Prostate gland (tissue), 2 donors: ENCODE measurements around the gene KCND1. TPM values are rescaled to one million over a fixed set of nuclear protein-coding genes. Genes with fewer than 3 reads are reported as not detected.

Experiments
- DNase-seq: peaks from one replicate; pipeline ENCODE4 v3.0.0-alpha.2; 2019; ENCODE audit warnings: low spot score
- H3K27ac ChIP-seq, 2 donors: fragments of 200-600 bp; sonication (generic); 2 replicates each; pipeline ENCODE4 v1.5.1; 2017 to 2019
- H3K27me3 ChIP-seq: fragments of 200-600 bp; sonication (generic); replicated peaks from 2 replicates; pipeline ENCODE4 v1.5.1; 2019; ENCODE audit not compliant: insufficient read depth
- H3K36me3 ChIP-seq, 2 donors: fragments of 200-600 bp; sonication (generic); 1 replicate in 1 of 2; 2 replicates in 1 of 2; pipeline versions ENCODE4 v1.5.1 to v1.8.1; 2017 to 2019
- H3K4me1 ChIP-seq: fragments of 200-600 bp; sonication (generic); replicated peaks from 2 replicates; pipeline ENCODE4 v1.5.1; 2019
- H3K4me3 ChIP-seq, 2 donors: fragments of 200-600 bp; sonication (generic); 2 replicates each; pipeline ENCODE4 v1.5.1; 2017 to 2019
- H3K9me3 ChIP-seq: fragments of 200-600 bp; sonication (generic); 2 replicates; pipeline ENCODE4 v1.5.1; 2017
- POLR2A ChIP-seq: fragments of 450-650 bp; IDR thresholded peaks from one replicate; pipeline ENCODE4 v1.6.1; 2016; ENCODE audit warnings: antibody characterized with exemption, mild to moderate bottlenecking
- POLR2AphosphoS5 ChIP-seq: sonication (generic); formaldehyde crosslinking; IDR thresholded peaks from one replicate; pipeline ENCODE4 v1.6.1; 2017; ENCODE audit warnings: antibody characterized with exemption
- WGBS: methylation state at CpG from one replicate; pipeline ENCODE4 v1.1.5; 2018; 5-methylcytosine and 5-hydroxymethylcytosine counted together
- intact Hi-C: fragments of 100-400 bp; cut with DNase I; formaldehyde crosslinking; loops from one replicate; pipeline ENCODE4 v1.14.2; 2022
- total RNA-seq, 2 donors: library from RNA; depleted of rRNA; stranded (reverse); fragments of >200 nt; gene quantifications; one replicate each; pipeline ENCODE4 v1.1.0, GENCODE V29; 2016
- TF ChIP-seq, protein P1 (sequence below), 4 experiments: fragments of 200-600 bp in 2 of 4; fragments of 450-650 bp in 2 of 4; sonication (generic) in 2 of 4; IDR thresholded peaks; 1 replicate in 3 of 4; 2 replicates in 1 of 4; pipeline ENCODE4 v1.5.1; 2016 to 2019; ENCODE audit warnings: antibody characterized with exemption in 4 of 4, mild to moderate bottlenecking in 2 of 4, moderate library complexity in 2 of 4

Gene KCND1
- total RNA-seq, 2 donors from 2014 or later = 0.23 to 1.9 TPM

- WGBS = 82% methylated on average over 14 of the region's 15 CpGs
- Histone ChIP-seq H3K36me3 (no peaks in the 10 kb centered on the region), H3K4me1 (no peaks in the 10 kb centered on the region), H3K9me3 (no peaks in the 10 kb centered on the region), H3K4me3 (no peak overlapping the region), H3K27me3 (no peaks in the 10 kb centered on the region), H3K27ac (no peak overlapping the region)
- TF ChIP-seq, protein P1, sequence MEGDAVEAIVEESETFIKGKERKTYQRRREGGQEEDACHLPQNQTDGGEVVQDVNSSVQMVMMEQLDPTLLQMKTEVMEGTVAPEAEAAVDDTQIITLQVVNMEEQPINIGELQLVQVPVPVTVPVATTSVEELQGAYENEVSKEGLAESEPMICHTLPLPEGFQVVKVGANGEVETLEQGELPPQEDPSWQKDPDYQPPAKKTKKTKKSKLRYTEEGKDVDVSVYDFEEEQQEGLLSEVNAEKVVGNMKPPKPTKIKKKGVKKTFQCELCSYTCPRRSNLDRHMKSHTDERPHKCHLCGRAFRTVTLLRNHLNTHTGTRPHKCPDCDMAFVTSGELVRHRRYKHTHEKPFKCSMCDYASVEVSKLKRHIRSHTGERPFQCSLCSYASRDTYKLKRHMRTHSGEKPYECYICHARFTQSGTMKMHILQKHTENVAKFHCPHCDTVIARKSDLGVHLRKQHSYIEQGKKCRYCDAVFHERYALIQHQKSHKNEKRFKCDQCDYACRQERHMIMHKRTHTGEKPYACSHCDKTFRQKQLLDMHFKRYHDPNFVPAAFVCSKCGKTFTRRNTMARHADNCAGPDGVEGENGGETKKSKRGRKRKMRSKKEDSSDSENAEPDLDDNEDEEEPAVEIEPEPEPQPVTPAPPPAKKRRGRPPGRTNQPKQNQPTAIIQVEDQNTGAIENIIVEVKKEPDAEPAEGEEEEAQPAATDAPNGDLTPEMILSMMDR (IDR thresholded peaks at IDR 0.05) = no peak
- TF ChIP-seq POLR2A = no peak
- intact Hi-C loops = no loop called here
- no peak for DNase-seq
Observed at GRCh38 chrX:48966796-48967579, 4.7 kb downstream of the KCND1 start.

DNA sequence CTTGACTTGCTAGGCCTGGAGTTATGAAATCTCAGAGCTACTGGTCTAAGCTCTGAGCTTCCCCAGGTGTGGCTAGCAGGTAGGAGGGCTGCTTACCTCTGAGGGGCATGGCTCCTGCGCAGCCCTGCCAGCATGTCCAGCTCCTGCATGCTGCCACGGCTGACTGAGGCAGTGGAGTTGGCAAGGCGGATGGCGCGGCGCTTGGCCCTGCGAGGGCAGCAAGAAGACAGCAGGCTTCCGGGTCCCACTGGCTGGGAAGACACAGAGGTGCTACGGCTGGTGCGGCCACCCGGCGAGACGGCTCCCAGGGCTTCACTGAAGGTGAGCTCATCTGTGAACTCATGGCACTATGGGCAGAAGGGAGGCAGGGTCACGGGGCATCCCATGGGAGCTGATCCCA is 5.7 kb downstream of the KCND1 start:
- no peaks in the 10 kb centered on the region for H3K4me1 ChIP-seq
- intact Hi-C loops = no loop called here
- H3K9me3 ChIP-seq = no peaks in the 10 kb centered on the region
- TF ChIP-seq, protein P1 (IDR thresholded peaks at IDR 0.05) = no peak
- TF ChIP-seq POLR2A (no peak), POLR2AphosphoS5 (no peak)
- DNase-seq = no peak
- no peak overlapping the region for H3K27ac ChIP-seq
- no peaks in the 10 kb centered on the region for H3K36me3 ChIP-seq
- no peak overlapping the region for H3K4me3 ChIP-seq
- 95% methylated on average over 9 of the region's 14 CpGs for WGBS
- H3K27me3 ChIP-seq = no peaks in the 10 kb centered on the region

DNA sequence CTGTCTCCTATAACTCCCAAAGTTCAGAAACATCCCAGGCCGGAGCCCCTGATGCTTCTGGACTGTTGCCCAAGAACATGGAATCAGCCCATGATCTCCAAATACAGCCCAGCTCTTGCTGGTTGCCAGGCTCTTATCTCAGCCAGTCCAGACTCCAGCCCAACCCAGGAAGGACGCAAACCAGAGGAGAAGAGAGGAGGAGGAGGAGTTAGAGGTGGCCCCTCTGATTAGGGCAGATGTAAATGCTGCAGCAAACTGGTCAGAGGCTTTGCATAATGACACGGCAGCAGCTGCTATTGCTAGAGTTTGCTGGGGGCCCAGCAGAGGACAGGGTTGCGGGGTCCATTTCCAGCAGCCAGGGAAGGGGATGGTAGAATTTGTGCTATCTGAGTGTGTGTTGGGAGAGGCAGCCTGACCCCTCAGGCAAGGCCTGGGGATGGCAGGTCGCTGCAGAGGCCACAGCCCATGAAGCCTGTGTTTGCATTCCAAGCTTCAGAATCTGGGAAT is 10.0 kb downstream of the KCND1 start:
- Histone ChIP-seq H3K4me3 (no peak overlapping the region), H3K27ac (no peak overlapping the region), H3K27me3 (no peaks in the 10 kb centered on the region), H3K4me1 (no peaks in the 10 kb centered on the region), H3K9me3 (no peaks in the 10 kb centered on the region), H3K36me3 (no peaks in the 10 kb centered on the region)
- WGBS = 35% methylated on average over 5 of the region's 5 CpGs
- TF ChIP-seq POLR2A = no peak
- TF ChIP-seq, protein P1 (IDR thresholded peaks at IDR 0.05) = no peak
- TF ChIP-seq POLR2AphosphoS5 = no peak
- DNase-seq = no peak
- intact Hi-C loops = no loop called here

DNA sequence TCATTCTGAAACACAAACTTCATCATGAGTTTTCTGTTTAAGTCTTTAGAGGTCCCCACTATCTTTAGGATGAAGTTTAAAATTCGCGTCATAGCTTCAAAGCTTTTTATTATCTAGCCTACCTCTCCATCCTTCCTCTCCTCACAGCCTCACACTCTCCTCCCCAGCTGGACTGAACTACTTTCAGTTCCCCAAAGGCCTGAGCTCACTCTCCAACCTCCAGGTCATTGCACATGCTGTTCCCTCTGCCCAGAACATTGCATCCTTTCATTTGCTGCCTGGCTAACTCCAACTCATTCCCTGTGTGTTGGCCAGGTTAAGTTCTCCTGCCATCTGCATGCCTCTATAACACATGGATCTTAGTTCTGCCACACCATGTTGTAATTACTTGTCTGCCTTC is 11.4 kb downstream of the KCND1 start:
- Histone ChIP-seq H3K36me3 (no peaks in the 10 kb centered on the region), H3K27me3 (no peaks in the 10 kb centered on the region), H3K4me3 (no peak overlapping the region), H3K9me3 (no peaks in the 10 kb centered on the region), H3K4me1 (no peaks in the 10 kb centered on the region), H3K27ac (no peak overlapping the region)
- WGBS = 81% methylated on average over 2 of the region's 2 CpGs
- no peak for DNase-seq
- intact Hi-C loops = no loop called here
- TF ChIP-seq, protein P1 (IDR thresholded peaks at IDR 0.05) = no peak
- no peak for TF ChIP-seq POLR2AphosphoS5
- no peak for TF ChIP-seq POLR2A

- peak; percentile 6 for DNase-seq
- no peaks in the 10 kb centered on the region for H3K4me1 ChIP-seq
- no peaks in the 10 kb centered on the region for H3K27me3 ChIP-seq
- WGBS = 0% methylated on average over 18 of the region's 21 CpGs
- intact Hi-C loops = loop anchor here (1.0 to 5.0 kb wide), 2 partner anchors 61 to 85 kb away; partner anchors contain the start of genes PQBP1, TFE3 and TIMM17B
- H3K4me3 ChIP-seq = peak overlapping the region; percentile 36 to 52
- TF ChIP-seq POLR2A = peak; percentile 10
- TF ChIP-seq, protein P1 (IDR thresholded peaks at IDR 0.05) = no peak
- H3K27ac ChIP-seq = peak overlapping the region; percentile 93 to 95
- no peaks in the 10 kb centered on the region for H3K9me3 ChIP-seq
- H3K36me3 ChIP-seq = no peaks in the 10 kb centered on the region
Observed at GRCh38 chrX:48958635-48959094, 13.0 kb downstream of the KCND1 start.
